ENCODE measurements around the gene RNASET2. TPM values are rescaled to one million over a fixed set of nuclear protein-coding genes. Genes with fewer than 3 reads are reported as not detected.

The RNASET2 gene
- total and polyA plus RNA-seq, 10 of the 15 experiments (the other 5 are each of a cell fraction or from before 2014, with no cell fraction given): 5.5 to 225 (median 50.2) TPM

DNA sequence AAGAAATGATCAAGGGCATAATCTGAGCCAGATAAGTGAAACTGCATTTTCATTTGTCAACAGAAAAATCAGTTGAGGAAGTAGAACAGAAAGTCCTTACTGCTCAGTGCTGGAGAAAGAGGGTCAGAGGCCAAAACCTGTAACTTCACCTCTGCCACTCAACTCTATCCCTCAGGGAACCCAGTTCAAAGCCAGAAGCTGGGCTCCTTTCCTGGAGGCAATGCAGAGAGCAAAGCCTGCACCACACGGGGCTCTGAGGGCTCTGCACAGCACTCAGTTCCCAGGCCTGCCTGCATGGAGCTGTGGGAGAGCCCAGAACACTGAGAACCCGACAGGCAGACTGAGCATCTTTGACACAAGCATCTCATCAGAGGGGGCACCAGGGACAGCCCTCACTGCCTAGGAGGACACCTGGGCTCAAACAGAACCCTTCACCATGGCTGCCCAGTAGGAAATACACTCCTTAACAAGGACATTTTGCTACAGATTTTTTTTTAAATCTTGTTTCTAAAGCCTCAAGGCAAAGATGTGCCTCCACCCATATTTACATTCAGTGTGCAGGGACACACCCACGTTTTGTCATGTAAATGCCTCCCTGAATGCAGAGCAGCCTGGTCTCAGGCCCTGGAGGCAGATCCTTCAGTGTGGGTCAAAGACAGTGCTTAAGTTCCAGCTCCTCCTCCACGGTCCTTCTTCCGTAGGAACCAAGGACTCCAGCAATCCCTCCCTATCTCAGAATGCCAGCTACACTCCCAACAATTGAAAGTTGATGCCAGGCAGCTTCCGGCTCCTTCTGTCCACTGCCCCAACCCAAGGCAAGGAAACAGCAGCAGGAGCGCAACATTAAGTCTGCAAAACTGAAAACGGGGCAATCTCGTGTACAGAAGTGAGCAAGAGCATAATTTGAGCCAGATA, 6.6 kb downstream of the RNASET2 start (continued):
- TF ChIP-seq BHLHE40 (IDR thresholded peaks at IDR 0.05; ENCODE audit: borderline replicate concordance in 1 of 2, low read depth in 2 of 2, low read length in 1 of 2) (no peak), FOS (IDR thresholded peaks at IDR 0.05; ENCODE audit: borderline replicate concordance, extremely low read depth, insufficient read length) (no peak), SP1 (IDR thresholded peaks at IDR 0.05; ENCODE audit: low read depth, low read length) (no peak), CBX5 (IDR thresholded peaks at IDR 0.05; ENCODE audit: low read depth) (no peak), ZBED1 (IDR thresholded peaks at IDR 0.05; ENCODE audit: borderline replicate concordance) (0 out of 2 replicates have a peak, but pooled peaks have one; percentile 36), ZBTB40 (IDR thresholded peaks at IDR 0.05; ENCODE audit: borderline replicate concordance) (no peak), DPF2 (IDR thresholded peaks at IDR 0.05) (0 out of 2 replicates have a peak, but pooled peaks have one; percentile 29), STAT1 (conservative IDR thresholded peaks at IDR 0.05) (no peak), ESRRA (IDR thresholded peaks at IDR 0.05; ENCODE audit: low read length) (no peak), ZZZ3 (IDR thresholded peaks at IDR 0.05; ENCODE audit: control insufficient read depth, insufficient read length, low read depth) (no peak), RCOR1 (conservative IDR thresholded peaks at IDR 0.05; ENCODE audit: low read depth, low read length) (no peak), NBN (IDR thresholded peaks at IDR 0.05) (no peak), JUNB (IDR thresholded peaks at IDR 0.05) (no peak), SMAD5 (IDR thresholded peaks at IDR 0.05; ENCODE audit: low read depth) (no peak), YY1 (IDR thresholded peaks at IDR 0.05; ENCODE audit: low read depth, low read length) (no peak), POLR2AphosphoS5 (IDR thresholded peaks at IDR 0.05; ENCODE audit: low read length) (no peak), CEBPB (IDR thresholded peaks at IDR 0.05; ENCODE audit: borderline replicate concordance in 1 of 2, low read depth in 2 of 2, low read length in 2 of 2) (no peak), KAT2A (conservative IDR thresholded peaks at IDR 0.05; ENCODE audit: control insufficient read depth, low read depth, low read length) (no peak), MYC (IDR thresholded peaks at IDR 0.05; ENCODE audit: insufficient read depth, insufficient read length, insufficient replicate concordance, low read length, severe bottlenecking) (no peak), NR2F1 (conservative IDR thresholded peaks at IDR 0.05) (peak; percentile 80), NFXL1 (IDR thresholded peaks at IDR 0.05; ENCODE audit: borderline replicate concordance) (no peak), EED (IDR thresholded peaks at IDR 0.05; ENCODE audit: low read depth) (no peak), SRF (IDR thresholded peaks at IDR 0.05; ENCODE audit: low read depth in 2 of 2, low read length in 2 of 2) (no peak), POLR2AphosphoS2 (IDR thresholded peaks at IDR 0.05; ENCODE audit: low read depth, low read length) (no peak), MEF2A (IDR thresholded peaks at IDR 0.05; ENCODE audit: insufficient read depth, low read depth, low read length) (no peak), TCF7 (IDR thresholded peaks at IDR 0.05; ENCODE audit: borderline replicate concordance) (no peak), NFYB (IDR thresholded peaks at IDR 0.05; ENCODE audit: insufficient read depth, low read depth, low read length) (no peak)
- TF ChIP-seq, protein P1, sequence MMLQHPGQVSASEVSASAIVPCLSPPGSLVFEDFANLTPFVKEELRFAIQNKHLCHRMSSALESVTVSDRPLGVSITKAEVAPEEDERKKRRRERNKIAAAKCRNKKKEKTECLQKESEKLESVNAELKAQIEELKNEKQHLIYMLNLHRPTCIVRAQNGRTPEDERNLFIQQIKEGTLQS (IDR thresholded peaks at IDR 0.05; ENCODE audit: borderline replicate concordance, extremely low read depth, low read depth, low read length): no peak

All from GM12878 (cell line).